Measurements from ENCODE around the gene PTPRN2.
"Not testable (repeated sequence)": the region's sequence is repeated elsewhere in the genome, so short reads cannot be mapped to it uniquely, and the experiment has no call there.

Gene PTPRN2

DNA sequence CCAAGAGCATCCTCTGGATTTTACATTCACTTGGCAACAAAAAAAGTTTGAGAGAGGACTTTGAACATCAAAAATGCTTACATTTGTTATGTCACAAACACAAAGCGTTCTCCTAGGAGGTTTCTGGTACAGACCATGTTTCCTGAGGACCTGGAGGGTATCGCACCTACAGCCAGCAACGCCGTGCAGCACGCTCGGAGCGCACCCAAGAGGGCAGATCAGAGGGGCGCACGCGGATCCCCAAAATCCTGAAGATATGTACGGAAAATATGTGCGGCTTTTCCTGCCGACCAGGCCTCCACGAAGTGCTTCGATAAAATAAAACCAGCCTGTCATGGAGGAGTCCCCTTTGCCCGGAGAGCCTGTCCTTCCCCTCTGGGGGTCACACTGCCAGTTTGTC is 796.0 kb downstream of the PTPRN2 start:
- DNase-seq (ENCODE audit: low spot score): no peak

DNA sequence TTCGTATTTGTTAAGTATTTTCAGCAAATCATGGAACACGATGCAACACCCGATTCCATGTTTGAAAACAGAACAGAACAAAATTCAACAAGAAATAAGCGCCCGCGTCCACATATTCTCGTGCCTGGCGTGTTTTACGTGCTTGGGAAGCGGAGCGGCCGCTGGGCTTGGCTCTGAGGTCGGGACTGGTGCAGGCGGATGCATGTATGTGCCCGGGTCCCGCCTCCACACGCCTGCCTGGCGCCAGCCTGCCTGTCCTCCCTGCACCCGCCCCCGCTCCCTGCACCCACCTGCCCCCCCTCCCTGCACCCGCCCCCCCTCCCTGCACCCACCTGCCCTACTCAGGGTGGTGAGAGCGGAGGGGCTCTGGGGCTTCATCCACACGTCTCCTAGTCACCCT is 796.4 kb downstream of the PTPRN2 start:
- DNase-seq (ENCODE audit: low spot score): no peak

DNA sequence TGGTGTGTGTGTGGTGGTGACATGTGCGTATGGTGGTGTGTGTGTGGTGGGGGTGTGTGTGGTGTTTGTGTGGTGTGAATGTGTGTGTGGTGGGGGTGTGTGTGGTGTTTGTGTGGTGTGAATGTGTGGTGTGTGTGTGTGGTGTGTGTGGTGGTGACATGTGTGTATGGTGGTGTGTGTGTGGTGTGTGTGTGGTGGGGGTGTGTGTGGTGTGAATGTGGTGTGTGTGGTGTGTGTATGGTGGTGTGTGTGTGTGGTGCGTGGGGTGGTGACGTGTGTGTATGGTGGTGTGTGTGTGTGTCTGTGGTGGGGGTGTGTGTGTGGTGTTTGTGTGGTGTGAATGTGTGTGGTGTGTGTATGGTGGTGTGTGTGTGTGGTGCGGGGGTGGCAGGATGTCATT is 797.7 kb downstream of the PTPRN2 start:
- DNase-seq (ENCODE audit: low spot score): no peak

DNA sequence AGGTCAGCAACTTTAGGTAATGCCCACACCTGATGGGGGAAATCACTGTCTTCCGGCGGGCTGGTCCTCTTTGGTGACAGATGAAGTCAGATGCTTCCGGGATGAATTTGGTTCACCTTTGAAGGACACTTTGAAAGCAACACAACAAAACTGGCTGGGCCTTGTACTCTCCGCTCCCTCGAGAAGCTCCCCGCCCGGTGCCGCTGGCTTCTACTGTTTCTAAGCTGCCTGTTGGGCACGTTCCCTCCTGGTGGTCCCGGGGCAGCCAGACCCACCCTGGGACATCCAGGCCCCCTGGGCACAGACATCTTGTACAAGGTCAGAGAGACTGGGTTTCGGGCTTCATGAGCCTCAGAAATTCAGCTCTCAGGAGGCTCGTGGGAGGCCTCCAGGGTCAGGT is 798.5 kb downstream of the PTPRN2 start:
- DNase-seq (ENCODE audit: low spot score): no peak

DNA sequence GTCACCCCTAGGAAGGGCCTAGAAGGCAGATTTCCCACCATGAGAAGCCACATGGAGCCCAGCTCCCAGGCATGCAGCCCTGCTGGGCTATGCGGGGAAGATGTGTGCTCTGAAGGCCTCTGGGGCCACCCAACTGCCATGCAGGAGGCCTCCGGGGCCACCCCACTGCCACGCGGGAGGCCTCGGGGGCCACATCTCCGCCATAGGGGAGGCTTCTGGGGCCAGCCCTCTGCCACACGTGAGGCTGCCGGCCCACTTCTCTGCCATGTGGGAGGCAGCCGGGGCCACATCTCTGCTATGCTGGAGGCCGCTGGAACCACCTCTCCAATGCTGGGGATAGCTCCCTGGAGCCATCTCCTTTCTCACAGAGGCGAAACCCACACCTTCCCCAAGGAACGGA is 799.0 kb downstream of the PTPRN2 start:
- DNase-seq (ENCODE audit: low spot score): no peak

DNA sequence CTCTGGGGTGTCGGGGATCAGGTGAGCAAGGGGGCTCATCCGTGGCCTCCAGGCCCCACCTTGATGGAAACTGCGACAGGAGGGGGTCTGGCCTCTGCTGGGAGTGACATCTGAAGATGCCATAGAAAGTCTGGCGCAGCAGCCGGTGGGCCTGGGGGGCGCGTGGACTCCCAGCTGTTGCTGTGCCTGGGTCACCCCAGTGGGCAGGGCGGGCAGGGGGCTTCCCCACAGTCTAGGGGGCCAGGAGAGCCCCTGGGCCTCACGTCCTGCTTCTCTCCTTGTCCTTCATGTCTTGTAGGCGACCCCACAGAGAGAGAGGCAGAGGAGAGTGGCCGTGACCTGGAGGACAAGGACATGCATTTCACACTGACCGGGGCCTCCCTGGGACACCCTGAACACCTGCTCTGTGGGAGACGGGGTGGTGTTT is 800.3 kb downstream of the PTPRN2 start:
- no peak for DNase-seq (ENCODE audit: low spot score)

DNA sequence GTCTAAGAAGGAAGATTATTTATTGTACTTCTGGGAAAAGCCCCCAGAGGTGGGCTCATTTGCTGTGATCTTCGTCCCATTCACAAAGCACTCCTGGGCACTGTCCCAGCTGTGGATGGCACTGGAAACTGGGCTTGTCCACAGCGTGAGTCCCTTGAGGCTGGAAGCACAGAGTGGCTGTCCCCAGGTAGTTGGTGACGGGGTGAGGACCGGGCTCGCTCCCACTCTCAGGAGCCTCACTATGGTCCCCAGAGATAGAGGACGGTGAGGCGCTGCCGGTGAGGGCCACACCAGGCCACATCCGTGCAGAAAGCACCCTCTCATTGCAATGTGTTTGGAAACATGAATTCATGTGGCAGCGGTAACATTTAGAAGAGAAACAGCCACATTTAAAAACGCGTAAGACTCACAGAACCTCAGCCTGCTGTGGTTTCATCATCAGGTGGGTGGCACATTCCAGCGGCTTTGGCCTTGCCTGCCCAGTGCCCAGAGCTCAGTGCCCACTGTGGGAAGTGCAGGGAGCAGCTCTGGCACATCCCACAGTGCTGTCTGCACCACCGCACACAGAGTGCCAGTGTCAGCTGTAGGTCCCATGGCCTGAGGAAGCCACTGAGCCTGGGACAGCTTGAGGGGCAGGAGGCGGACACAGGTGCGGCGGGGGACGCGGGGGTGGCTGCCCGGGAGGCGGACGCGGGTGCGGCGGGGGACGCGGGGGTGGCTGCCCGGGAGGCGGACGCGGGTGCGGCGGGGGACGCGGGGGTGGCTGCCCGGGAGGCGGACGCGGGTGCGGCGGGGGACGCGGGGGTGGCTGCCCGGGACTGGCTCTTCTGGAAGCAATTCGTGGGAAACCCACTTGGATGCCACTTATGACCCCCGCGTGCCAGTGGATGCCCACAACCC is 801.0 kb downstream of the PTPRN2 start:
- DNase-seq (ENCODE audit: low spot score): no peak

DNA sequence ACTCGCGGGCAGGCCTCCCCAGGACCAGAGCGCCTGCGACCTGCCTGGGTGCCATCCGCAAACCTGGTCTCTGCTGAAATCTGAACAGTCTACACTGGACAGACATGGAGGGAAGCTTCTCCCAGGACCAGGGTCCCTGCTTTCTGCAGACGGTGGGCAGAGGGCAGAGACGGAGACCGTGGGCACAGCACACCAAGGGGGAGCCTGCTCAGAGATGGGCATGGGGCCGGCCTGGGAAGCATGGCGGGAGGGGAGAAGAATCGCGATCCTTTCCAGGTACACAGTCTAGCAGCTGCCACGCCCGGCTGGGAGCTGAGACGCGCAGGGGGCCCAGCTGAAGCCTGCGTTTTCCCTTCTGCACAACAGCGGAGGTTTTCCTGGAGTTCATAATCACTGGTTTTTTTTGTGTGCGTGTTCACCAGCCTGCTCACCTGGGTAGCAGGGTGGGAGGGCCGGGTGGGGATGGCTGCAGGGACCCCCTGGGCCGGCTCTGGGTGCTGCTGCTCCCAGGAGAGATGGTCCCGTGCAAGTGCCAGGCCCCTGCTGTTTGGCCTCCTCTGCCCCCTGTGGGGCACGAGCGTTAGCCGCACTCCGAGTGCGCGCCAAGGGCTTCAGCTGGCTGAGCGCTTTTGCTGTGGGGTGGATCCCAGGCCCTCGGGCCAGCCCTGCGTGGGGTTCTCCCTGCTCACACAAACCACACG is 802.0 kb downstream of the PTPRN2 start:
- DNase-seq (ENCODE audit: low spot score): no peak

DNA sequence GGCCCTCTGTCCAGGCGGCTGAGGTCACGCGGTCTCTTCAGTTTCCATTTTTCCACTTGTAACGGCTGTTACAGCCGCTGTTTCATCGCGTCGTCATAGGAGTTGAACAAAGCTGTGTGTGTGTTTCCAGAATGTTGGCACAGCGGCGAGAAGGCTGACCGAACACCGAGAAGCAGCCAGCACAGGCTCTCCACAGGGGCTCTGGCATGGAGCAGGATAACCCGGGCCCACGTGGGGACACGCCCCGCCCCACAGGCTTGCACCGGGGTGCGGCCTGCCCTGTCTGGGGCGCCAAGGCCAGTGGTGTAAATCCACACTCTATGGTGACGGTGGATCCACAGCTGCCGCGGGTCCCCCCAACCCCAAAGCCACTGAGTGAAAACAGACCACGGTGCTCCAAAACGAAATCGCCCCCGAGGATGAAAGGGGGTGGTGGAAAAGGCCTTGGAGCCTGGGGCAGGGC is 802.6 kb downstream of the PTPRN2 start:
- no peak for DNase-seq (ENCODE audit: low spot score)

DNA sequence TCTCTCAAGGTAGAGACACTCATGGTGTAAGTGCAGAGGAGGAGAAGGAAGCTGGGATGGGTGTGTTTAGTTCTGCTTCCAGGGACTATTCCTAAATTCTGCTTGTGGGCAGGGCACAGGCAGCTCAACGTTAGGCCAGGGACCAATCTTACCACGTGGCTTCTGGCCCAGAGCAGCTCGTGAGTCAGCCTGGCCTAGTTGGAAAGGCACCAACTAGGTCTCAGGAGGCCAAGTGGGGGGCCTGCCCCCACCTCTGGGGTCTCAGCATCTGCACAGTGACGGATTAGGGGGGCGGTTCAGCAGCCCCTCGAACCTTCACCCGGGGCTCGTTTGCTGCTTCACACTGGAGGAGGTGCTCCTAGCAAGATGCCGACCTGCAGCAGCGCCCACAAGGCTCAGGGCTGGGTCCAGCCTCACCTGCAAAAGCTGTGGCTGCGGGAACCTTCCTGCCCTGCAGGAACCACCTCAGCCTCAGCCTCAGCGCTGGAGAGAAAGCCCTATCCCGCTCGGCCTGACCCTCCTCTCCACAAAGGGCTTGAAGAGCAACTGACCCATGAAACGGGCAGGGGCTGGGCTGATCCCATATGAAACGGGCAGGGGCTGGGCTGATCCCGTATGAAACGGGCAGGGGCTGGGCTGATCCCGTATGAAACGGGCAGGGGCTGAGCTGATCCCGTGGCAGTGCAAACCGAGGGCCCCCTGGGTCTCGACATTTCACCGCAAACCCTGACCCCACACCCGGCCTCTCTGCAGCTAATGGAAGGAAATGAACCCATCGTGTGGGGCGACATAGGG is 803.4 kb downstream of the PTPRN2 start:
- no peak for DNase-seq (ENCODE audit: low spot score)

DNA sequence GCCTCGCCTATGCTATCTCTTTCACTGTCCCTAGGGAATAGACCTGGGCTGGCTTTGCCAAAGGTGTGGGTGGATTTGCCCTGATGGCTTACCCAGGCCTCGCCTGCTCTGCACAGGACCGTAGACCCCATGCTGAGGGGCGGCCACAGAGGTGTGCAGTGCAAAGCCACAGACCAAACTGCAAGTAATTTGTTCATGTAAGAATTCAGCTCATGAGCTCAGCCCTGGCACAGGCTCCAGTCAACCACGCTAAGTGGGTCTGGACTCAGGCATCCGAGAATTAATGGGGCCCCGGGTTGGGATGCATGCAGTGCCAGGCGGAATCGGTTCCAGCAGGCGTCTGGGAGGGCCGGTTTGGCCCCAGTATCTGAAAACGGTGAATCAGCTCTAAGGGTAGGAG is 805.6 kb downstream of the PTPRN2 start:
- DNase-seq (ENCODE audit: low spot score): no peak

DNA sequence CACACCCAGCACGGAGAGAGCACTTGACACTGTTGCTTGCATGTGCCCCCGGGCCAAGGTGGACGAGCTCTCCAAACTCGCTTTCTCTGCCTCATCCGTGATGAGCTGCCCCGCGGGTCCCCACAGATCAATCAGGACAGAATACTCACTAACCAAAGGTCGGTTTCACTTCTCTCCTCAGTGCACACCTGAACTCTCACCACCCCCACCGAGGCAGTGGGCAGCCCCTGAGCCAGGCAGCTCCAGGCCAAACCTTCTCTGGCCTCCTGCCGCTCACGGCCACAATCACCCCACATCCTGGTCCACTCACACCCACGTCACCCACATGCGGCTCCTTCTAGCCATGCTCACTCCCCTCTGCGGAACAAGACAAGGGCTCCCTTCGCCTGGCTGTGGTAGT is 806.9 kb downstream of the PTPRN2 start:
- no peak for DNase-seq (ENCODE audit: low spot score)

DNA sequence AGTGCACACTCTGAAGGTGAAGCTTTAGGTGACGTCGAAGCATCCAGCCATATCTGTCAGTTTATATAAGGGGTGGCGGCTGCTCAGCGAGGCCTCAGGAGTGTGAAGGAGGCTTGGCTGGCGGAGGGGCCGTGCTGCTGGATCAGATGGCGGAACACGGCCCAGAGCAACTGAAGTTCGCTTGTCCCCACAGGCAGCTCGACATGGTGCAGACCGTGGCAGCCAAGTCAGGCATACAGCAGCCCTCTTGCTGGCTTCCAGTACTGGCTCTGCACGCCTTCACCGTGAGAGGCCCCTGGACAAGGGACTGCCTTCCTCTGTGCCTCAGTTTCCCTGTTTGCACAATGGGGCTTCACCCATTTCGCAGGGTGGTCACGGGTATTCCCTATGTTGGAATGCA is 807.3 kb downstream of the PTPRN2 start:
- DNase-seq (ENCODE audit: low spot score): no peak

DNA sequence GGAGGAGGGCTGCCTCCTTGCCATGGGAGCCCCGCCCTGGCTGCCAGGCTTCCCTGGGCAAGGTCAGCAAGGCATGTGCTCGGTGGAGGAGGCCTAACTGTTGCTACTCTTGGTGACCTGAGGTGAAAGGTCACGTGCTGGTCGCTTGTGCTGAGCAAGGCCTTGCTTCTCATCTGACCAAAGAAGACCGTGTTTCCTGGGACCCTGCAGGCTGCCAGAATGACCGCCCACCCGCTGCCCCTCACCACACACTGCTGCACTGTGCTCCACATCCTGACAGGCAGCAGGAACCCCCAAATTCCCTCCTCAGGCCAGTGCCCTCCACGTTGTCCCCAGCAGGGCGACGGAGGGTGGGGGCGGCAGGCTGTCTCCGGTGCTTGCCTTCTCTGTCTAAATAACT is 808.4 kb downstream of the PTPRN2 start:
- DNase-seq (ENCODE audit: low spot score): no peak

DNA sequence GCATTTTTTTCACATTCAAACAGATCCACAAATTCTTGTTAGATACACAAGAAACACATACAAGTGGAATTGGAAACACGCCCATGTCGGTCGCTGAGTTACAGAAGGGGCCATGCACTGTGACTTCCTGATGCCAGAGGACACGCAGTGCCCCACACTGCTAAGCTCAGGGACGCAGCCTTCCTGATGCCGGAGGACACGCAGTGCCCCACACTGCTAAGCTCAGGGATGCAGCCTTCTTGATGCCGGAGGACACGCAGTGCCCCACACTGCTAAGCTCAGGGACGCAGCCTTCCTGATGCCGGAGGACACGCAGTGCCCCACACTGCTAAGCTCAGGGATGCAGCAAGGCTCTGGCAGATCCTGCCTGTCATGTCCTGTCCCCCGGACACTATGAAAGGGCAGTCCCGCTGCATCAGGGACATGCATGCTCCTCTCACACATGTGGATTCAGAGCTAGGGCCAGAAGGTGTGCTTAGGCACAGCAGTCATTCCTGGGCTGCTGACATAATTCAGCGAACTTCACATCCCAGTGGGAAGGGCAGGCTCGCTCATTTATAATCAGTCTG is 810.3 kb downstream of the PTPRN2 start:
- DNase-seq (ENCODE audit: low spot score): not testable (repeated sequence)

DNA sequence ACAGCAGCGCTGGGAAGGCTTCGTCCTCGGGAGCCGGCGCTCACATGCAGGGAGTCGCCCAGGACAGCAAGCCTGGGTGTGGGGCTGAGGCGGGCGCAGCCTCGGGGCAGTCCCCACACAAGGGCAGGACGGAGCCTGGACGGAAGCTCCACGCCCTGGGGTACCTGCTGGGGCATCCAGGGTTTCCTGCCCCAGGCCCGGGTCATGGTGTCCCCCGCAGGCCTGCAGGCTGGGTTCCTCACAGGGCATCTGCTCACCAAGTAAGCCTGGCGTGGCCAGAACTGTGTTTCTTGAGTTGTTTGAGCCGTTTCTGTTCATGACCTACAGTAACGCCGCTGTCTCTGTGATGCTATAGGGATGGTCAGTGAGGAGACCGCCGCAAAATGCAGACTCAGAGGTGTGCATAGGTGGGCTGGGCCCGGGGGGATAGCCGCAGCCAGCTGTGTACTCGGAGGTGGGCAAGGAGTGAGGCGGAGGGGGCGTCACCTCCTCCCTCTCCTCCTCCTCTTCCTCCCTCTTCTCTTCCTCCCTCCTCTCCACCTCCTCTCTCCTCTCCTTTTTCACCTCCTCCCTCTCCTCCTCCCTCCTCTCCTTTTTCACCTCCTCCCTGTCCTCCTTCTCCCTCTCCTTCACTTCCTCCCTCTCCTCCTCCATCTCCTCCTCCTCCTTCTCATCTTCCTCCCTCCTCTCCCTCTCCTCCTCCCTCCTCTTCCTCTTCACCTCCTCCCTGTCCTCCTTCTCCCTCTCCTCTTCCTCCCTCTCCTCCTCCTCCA is 811.9 kb downstream of the PTPRN2 start:
- DNase-seq (ENCODE audit: low spot score): no peak

DNA sequence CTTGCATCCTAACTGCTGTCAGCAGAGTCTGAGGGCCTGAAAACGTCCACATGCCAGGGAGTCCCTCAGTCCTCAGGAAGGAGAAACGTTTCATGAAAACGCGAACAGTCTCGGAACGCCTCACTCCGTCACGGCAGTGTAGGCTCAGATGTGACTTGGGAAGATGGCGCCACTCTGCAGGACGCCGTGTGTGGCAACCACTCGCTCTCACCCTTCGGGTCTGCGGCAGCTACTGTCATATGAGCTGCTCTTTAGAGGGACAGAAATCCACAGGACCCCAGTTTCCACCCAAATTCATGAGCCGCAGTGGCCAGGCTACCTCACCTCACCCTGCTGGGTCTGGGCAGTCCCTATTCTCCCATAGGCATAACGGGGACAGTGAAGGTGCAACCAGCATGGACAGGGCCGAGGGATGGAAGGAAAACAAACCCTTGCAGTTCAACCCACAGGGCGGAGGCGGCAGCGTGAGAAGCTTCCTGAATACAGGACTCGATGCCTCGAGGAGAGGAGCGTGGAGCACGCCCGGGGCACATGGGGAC is 812.5 kb downstream of the PTPRN2 start:
- no peak for DNase-seq (ENCODE audit: low spot score)

DNA sequence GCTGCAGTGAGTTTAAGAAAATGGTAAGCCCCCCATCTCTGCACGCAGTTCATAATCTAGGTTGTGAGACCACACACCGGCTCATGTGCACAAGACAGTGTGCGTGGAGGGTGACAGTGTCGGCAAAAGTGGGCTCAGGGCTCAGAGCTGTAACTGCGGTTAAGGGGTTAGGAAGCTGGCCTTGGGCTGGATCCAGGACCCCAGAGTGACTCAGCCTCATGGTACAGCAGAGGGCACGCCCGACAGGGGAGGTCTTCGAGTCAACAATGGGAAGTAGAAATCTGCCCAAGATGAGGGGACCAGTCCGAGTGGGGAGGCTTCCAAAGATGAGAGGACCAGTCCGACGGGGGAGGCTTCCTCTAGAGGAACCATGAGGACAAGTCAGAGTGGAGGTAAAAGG is 813.1 kb downstream of the PTPRN2 start:
- no peak for DNase-seq (ENCODE audit: low spot score)

DNA sequence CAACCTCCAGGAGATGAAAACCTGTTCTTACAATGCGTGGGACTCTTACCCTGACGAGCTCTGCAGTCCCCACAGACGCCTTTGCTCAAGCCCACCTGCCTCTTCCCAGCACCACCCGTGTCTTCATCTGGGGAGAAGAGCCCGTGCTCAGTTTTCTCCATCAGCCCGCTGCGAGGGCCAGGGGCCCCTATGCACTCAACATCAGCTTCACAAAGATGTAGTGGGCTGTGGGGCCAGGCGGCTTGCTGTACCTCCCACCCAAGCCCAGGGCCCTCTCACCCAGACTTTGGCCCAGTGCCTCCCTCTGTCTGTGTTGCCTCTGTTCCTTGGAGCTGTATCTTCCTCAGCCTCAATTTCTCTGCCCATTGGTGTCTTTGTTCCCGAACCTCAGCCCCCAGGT is 814.3 kb downstream of the PTPRN2 start:
- DNase-seq (ENCODE audit: low spot score): no peak

DNA sequence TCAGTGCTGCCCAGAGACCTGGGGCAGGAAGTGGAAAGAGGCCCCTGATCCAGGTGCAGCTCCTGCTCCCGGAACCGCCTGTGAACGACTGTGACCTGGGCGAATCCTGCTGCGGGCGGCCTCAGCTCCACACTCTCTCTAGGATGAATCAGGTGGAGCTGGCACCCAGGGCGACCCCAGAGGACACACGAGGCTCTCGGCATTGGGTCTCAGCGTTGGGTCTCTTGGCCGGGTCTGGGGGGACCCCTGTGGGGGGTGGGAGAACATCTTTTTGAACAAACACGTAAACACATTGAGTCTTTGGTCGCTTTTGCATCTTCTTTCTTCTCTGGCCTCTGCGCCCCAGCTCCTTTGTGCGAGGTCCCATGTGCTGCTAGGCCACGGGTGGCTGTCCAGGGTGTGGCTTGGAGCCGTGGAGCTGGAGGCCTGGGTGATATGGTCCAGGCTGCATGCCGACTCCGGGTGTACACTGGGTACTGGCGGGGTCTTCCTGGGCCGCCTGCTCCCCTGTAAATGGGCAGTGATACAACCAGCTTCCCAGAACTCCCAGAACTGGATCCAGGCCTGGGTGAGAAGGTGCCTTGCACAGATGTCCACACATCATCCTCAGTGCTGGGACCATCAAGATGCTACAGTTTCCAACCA is 815.0 kb downstream of the PTPRN2 start:
- no peak for DNase-seq (ENCODE audit: low spot score)

DNA sequence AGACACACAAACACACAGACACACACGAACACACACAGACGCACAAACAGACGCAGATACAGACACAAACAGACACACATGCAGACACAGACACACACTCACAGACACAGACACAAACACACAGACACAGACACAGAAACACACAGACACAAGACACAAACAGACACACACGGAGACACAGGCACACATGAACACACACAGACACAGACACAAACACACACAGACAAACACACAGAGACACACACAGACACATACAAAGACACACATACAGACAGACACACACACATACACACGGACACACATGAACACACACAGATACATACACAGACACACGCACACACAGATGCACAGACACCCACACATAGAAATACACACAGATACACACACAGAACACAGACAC is 815.9 kb downstream of the PTPRN2 start:
- no peak for DNase-seq (ENCODE audit: low spot score)

All from hematopoietic multipotent progenitor cell treated with erythropoietin and hydrocortisone succinate and interleukin-3 and kit ligand, for 15 days (in vitro differentiated cells).